ENCODE measurements around the gene SAYSD1. TPM values are rescaled to one million over a fixed set of nuclear protein-coding genes. Genes with fewer than 3 reads are reported as not detected.

SAYSD1 gene
- 10 to 100 TPM in 3 of 4 donors, 1 to 10 TPM in 1; 9.1 to 16.5 (median 15.1) TPM for total RNA-seq

- H3K4me3 ChIP-seq (ENCODE audit: low read depth, poor library complexity, severe bottlenecking): peak within 1 kb of the TSS; percentile 65
- TF ChIP-seq POLR2A (IDR thresholded peaks at IDR 0.05): no peak
- no peak for TF ChIP-seq CTCF (IDR thresholded peaks at IDR 0.05)
- DNase-seq (ENCODE audit: low spot score in 2 of 2): peak; percentile 84 to 98
- 0 to 2% methylated on average over 42 to 57 of the region's 68 CpGs for WGBS, 2 donors
- intact Hi-C loops (cut with DNase I; ENCODE audit: low total_unique reads): no loop called here
These were observed at the start of gene SAYSD1 for GRCh38 chr6:39114704-39115599. Gene SAYSD1 (minus strand): TSS chr6:39115186. CDS start chr6:39115089, 97 bp downstream.

GRCh38 chr6:39157511-39157910 is 42.5 kb upstream of the SAYSD1 start:
- no peak overlapping the region for H3K4me3 ChIP-seq (ENCODE audit: low read depth, poor library complexity, severe bottlenecking)
- 54 to 58% methylated on average over 3 of the region's 3 CpGs for WGBS, 2 donors
- intact Hi-C loops (cut with DNase I; ENCODE audit: low total_unique reads): no loop called here
- TF ChIP-seq CTCF (IDR thresholded peaks at IDR 0.05): no peak
- TF ChIP-seq POLR2A (IDR thresholded peaks at IDR 0.05): no peak
- no peak for DNase-seq (ENCODE audit: low spot score in 2 of 2)

- intact Hi-C loops (cut with DNase I; ENCODE audit: low total_unique reads): no loop called here
- WGBS, 2 donors: 73 to 90% methylated on average over 3 of the region's 3 CpGs
- no peak for DNase-seq (ENCODE audit: low spot score in 2 of 2)
- no peak for TF ChIP-seq POLR2A (IDR thresholded peaks at IDR 0.05)
- TF ChIP-seq CTCF (IDR thresholded peaks at IDR 0.05): no peak
- no peak overlapping the region for H3K4me3 ChIP-seq (ENCODE audit: low read depth, poor library complexity, severe bottlenecking)
These were observed 41.8 kb upstream of the SAYSD1 start for GRCh38 chr6:39156801-39157200.

GRCh38 chr6:39154705-39155104 is 39.7 kb upstream of the SAYSD1 start:
- DNase-seq (ENCODE audit: low spot score in 2 of 2): no peak
- TF ChIP-seq CTCF (IDR thresholded peaks at IDR 0.05) (no peak), POLR2A (IDR thresholded peaks at IDR 0.05) (no peak)
- H3K4me3 ChIP-seq (ENCODE audit: low read depth, poor library complexity, severe bottlenecking): no peak overlapping the region
- 74 to 83% methylated on average over 4 of the region's 4 CpGs for WGBS, 2 donors
- intact Hi-C loops (cut with DNase I; ENCODE audit: low total_unique reads): no loop called here

- 85 to 89% methylated on average over 6 of the region's 6 CpGs for WGBS, 2 donors
- no peak for DNase-seq (ENCODE audit: low spot score in 2 of 2)
- no peak for TF ChIP-seq POLR2A (IDR thresholded peaks at IDR 0.05)
These were observed 38.9 kb upstream of the SAYSD1 start for GRCh38 chr6:39153766-39154397.

GRCh38 chr6:39152262-39152661 is 37.3 kb upstream of the SAYSD1 start:
- no peak for DNase-seq (ENCODE audit: low spot score in 2 of 2)
- intact Hi-C loops (cut with DNase I; ENCODE audit: low total_unique reads): no loop called here
- no peak overlapping the region for H3K4me3 ChIP-seq (ENCODE audit: low read depth, poor library complexity, severe bottlenecking)
- 48 to 57% methylated on average over 5 of the region's 5 CpGs for WGBS, 2 donors
- TF ChIP-seq POLR2A (IDR thresholded peaks at IDR 0.05) (no peak), CTCF (IDR thresholded peaks at IDR 0.05) (no peak)

More at GRCh38 chr6:39153766-39154397, 38.9 kb upstream of the SAYSD1 start:
- intact Hi-C loops (cut with DNase I; ENCODE audit: low total_unique reads): no loop called here
- no peak overlapping the region for H3K4me3 ChIP-seq (ENCODE audit: low read depth, poor library complexity, severe bottlenecking)

Measured in lower leg skin (tissue), 4 donors.